RWPE1 (cell line): ENCODE data around the gene SLCO4C1.

ENCODE experiments used
- CTCF ChIA-PET: fragments of 350-600 bp; sonication (Branson Sonifier 250); formaldehyde crosslinking; extraction: SDS; loops from one replicate; lab custom pipeline; 2021; lab: Yijun Ruan, JAX
- POLR2A ChIA-PET: fragments of 400-600 bp; formaldehyde crosslinking; extraction: SDS; loops from one replicate; lab custom pipeline; 2020; ENCODE audit warnings: antibody characterized with exemption; ENCODE audit not compliant: low non-redundant PET; lab: Yijun Ruan, JAX
- DNase-seq: peaks from one replicate; pipeline ENCODE4 v3.0.0; 2012; ENCODE audit warnings: low spot score
- H3K27ac ChIP-seq: fragments of 450-650 bp; 2 replicates; pipeline ENCODE4 v1.5.1; 2017
- CTCF ChIP-seq: fragments of 450-650 bp; conservative IDR thresholded peaks from 2 replicates; pipeline ENCODE4 v1.5.1; 2017; ENCODE audit warnings: low read depth, mild to moderate bottlenecking

SLCO4C1 gene

GRCh38 chr5:102222772-102223171 is 73.3 kb downstream of the SLCO4C1 start:
- ChIA-PET POLR2A (no interaction called here), CTCF (no interaction called here)

DNA sequence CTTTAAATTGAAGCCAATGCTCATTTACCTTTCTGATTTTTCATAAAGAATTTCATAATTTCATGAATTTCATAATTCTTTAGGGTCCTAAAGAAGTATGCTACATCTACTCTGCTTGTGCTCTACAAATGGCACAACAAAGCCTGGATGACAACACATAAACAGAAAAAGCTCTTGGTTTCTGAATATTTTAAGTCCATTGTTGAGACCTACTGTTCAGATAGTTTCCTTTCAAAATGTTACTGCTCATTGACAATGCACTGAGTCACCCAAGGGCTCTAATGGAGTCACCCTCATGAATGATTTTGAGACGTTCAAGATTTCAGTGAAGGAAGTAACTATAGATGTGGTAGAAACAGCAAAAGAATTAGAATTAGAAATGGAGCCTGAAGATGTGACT is 74.1 kb downstream of the SLCO4C1 start:
- ChIA-PET CTCF (no interaction called here), POLR2A (no interaction called here)
- no peak for TF ChIP-seq CTCF
- no peak for DNase-seq
- no peak overlapping the region for H3K27ac ChIP-seq

More at GRCh38 chr5:102222772-102223171, 73.3 kb downstream of the SLCO4C1 start:
- no peak overlapping the region for H3K27ac ChIP-seq
- no peak for TF ChIP-seq CTCF
- no peak for DNase-seq

- POLR2A ChIA-PET, result no interaction called here
- no peak for TF ChIP-seq CTCF
- H3K27ac ChIP-seq, result no peak overlapping the region
- no peak for DNase-seq
- CTCF ChIA-PET, result no interaction called here
Measured at GRCh38 chr5:102218159-102218558, 77.9 kb downstream of the SLCO4C1 start.

DNA sequence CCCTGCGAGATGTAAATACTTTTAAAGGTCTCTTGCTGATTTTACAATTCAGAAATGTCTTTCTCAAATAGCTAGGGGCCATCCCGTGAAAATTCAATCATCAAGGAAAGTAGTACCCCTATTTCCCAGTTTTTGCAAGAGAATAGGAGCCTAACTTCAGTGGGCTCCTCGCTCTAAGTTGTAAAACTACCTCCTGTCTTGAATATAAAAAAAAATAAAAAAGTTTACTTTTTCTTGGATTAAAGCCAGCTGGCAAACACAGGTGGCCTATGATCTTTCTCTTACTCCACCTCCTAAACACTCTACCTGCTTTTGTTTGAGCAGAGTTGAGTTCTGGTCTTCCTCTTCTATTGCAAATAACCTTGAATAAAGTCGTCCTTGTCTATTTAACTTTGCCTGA is 79.4 kb downstream of the SLCO4C1 start:
- H3K27ac ChIP-seq, result no peak overlapping the region
- CTCF ChIA-PET, result no interaction called here
- DNase-seq, result no peak
- POLR2A ChIA-PET, result no interaction called here
- TF ChIP-seq CTCF, result no peak

DNA sequence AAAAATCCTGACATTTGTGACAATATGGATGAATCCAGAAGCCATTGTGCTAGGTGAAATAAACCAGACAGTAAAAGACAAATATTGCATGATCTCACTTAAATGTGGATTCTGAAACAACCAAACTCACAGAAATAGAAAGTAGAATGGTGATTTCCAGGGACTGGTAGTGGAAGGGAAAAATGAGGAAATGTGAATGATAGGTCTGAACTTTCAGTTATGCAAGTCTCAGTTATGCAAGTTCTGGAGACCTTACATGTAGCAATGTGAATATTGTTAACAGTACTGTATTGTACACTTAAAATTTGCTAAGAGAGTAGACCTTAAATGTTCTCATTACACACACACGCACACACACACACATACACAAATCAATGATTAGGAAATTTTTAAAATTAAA is 84.9 kb downstream of the SLCO4C1 start:
- DNase-seq, result no peak
- CTCF ChIA-PET, result no interaction called here
- POLR2A ChIA-PET, result no interaction called here
- no peak overlapping the region for H3K27ac ChIP-seq
- no peak for TF ChIP-seq CTCF

- H3K27ac ChIP-seq, result no peak overlapping the region
- ChIA-PET CTCF (no interaction called here), POLR2A (no interaction called here)
- no peak for DNase-seq
- no peak for TF ChIP-seq CTCF
Measured at GRCh38 chr5:102200861-102201260, 95.2 kb downstream of the SLCO4C1 start.

DNA sequence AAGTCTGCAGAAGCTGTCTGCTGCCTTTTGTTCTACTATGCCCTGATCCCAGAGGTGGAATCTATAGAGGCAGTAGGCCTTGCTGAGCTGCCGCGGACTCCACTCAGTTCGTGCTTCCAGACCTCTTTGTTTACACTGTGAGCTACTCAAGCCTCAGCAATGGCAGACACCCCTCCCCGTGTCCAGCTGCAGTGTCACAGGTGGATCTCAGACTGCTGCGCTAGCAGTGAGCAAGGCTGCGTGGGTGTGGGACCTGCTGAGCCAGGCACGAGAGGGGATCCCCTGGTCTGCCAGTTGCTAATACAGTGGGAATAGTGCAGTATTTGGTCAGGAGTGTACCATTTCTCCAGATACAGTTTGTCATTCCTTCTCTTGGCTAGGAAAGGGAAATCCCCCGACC is 99.6 kb downstream of the SLCO4C1 start:
- no peak for DNase-seq
- H3K27ac ChIP-seq, result no peak overlapping the region
- POLR2A ChIA-PET, result no interaction called here
- CTCF ChIA-PET, result interaction anchor here (0.6 kb wide), 1 partner anchor 12 kb away, joined by 3 read pairs; no protein-coding TSS in a partner anchor
- no peak for TF ChIP-seq CTCF
